K562 (cell line): Measurements from ENCODE around the gene HLCS. TPM values are rescaled to one million over a fixed set of nuclear protein-coding genes. Genes with fewer than 3 reads are reported as not detected.

ENCODE experiments used
- CBX3 ChIP-seq, 2 experiments: IDR thresholded peaks; 1 replicate in 1 of 2; 2 replicates in 1 of 2; pipeline ENCODE4 v1.6.1; 2012; ENCODE audit warnings: inconsistent platforms in 2 of 2, low read length in 2 of 2, borderline replicate concordance in 1 of 2, control low read depth in 1 of 2
- MAFK ChIP-seq: IDR thresholded peaks from 2 replicates; pipeline ENCODE4 v1.6.1; 2011; ENCODE audit warnings: low read length, improper control_type of control experiment
- NR4A1 ChIP-seq, 2 experiments: fragments of 250-450 bp in 1 of 2; fragments of 450-650 bp in 1 of 2; sonication (Bioruptor Pico) in 1 of 2; IDR thresholded peaks; 2 replicates each; pipeline versions ENCODE4 v1.4.0 to v1.6.1; 2016 to 2020; ENCODE audit warnings: mild to moderate bottlenecking in 2 of 2, missing compliant biosample characterization in 1 of 2, missing genetic modification characterization in 1 of 2, moderate library complexity in 1 of 2
- PHF20 ChIP-seq: fragments of 450-650 bp; IDR thresholded peaks from 2 replicates; pipeline ENCODE4 v1.6.1; 2018; ENCODE audit not compliant: partially characterized antibody
- SRF ChIP-seq, 2 experiments: fragments of 250-450, 450-650 bp in 1 of 2; sonication (Bioruptor Pico) in 1 of 2; sonication (generic) in 1 of 2; formaldehyde crosslinking; IDR thresholded peaks; 2 replicates each; pipeline versions ENCODE4 v1.5.0 to v1.5.1; 2020 to 2022; ENCODE audit warnings: mild to moderate bottlenecking in 1 of 2, missing genetic modification reagents in 1 of 2
- ZEB2 ChIP-seq: fragments of 450-650 bp; IDR thresholded peaks from 2 replicates; pipeline ENCODE4 v1.6.1; 2016
- polyA plus RNA-seq, 8 experiments: library from polyadenylated mRNA; depleted of rRNA in 4 of 8; stranded (reverse) in 5 of 8; unstranded in 3 of 8; fragments of >200 nt; fragmentation: Nextera tagmentation in 2 of 8; fragmentation: Illumina TruSeq in 1 of 8; extraction: Ambion mirVana in 2 of 8; extraction: Trizol in 1 of 8; gene quantifications; 2 replicates each; pipeline versions ENCODE4 v1.2.1 to v1.2.3, GENCODE V29; 2011 to 2014; ENCODE audit warnings: inconsistent platforms in 1 of 8, missing spikeins in 1 of 8
- total RNA-seq, 7 experiments: library from RNA; depleted of rRNA in 6 of 7; stranded (reverse); fragments of >200 nt in 6 of 7; fragmentation: Illumina TruSeq in 2 of 7; extraction: Trizol in 2 of 7; gene quantifications; 2 replicates each; pipeline versions ENCODE4 v1.2.1 to v1.2.3, GENCODE V29; 2011 to 2021; ENCODE audit warnings: low replicate concordance in 1 of 7
- TF ChIP-seq, protein P1 (sequence below): fragments of 250-450 bp; sonication (Bioruptor Pico); IDR thresholded peaks from 2 replicates; pipeline ENCODE4 v1.5.0; 2021; ENCODE audit warnings: mild to moderate bottlenecking, borderline replicate concordance
- TF ChIP-seq, protein P2 (sequence below): fragments of 450-650 bp; IDR thresholded peaks from one replicate; pipeline ENCODE4 v1.6.1; 2018; ENCODE audit warnings: mild to moderate bottlenecking, moderate library complexity; ENCODE audit not compliant: partially characterized antibody
- TF ChIP-seq, protein P3 (sequence below), 2 experiments: fragments of 150-350 bp in 1 of 2; IDR thresholded peaks; 2 replicates each; pipeline ENCODE4 v1.6.1; 2012 to 2016; ENCODE audit warnings: low read depth in 2 of 2, low read length in 2 of 2, mild to moderate bottlenecking in 1 of 2, moderate library complexity in 1 of 2
- TF ChIP-seq, protein P4 (sequence below): fragments of 450-650 bp; IDR thresholded peaks from 2 replicates; pipeline ENCODE4 v1.6.1; 2016; ENCODE audit warnings: mild to moderate bottlenecking
- TF ChIP-seq, protein P5 (sequence below): fragments of 450-650 bp; conservative IDR thresholded peaks from 2 replicates; pipeline ENCODE4 v1.6.1; 2016; ENCODE audit warnings: missing genetic modification characterization, low read depth, mild to moderate bottlenecking, control low read depth, missing compliant biosample characterization
- TF ChIP-seq, protein P6 (sequence below): IDR thresholded peaks from 2 replicates; pipeline ENCODE4 v1.6.1; 2011; ENCODE audit not compliant: insufficient read length; ENCODE audit errors: extremely low read depth

HLCS gene
- total and polyA plus RNA-seq, 9 of the 15 experiments (the other 6 are each of a cell fraction or from before 2014, with no cell fraction given), result 3.0 to 21.5 (median 17.1) TPM

DNA sequence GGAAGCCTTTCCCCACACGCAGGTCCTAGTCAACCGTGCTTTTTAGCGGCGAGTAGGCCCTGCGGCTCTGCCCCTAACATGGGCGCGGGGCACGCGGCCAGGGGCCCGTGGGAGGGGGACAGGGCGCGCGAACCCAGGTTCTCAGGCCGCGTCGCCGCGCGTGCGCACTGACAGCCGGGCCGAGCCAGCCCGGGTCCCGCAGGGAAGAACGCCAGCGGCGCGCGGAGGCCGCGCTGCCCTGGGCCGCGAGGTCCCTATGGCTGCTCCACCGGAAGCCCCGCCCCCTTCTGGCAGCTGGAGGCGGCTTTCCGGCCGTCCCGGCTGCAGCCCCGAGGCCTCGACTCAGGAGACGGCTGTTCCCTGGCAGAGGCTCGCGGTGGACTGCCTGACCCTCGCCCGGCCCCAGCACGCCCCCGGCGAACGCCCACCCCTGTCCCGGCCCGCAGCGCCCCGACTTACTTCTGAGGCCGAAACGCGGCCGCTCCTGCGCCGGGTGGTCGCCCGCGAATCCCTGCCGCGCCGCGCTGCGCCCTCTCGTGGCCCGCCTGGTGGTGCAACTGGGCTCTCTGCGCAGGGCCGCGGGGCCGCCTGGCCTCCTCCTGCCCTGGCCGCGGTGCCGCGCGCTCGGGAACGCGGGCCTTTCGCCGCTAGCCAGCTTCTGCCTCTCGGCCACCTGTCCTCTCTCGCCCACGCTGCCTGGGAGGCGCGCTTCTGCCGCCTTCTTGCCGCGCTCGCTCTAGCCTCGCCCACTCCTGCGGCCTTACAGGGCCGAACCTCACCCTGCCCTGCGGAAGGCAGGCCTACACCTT lies 23.4 kb upstream of the HLCS start (continued):
- TF ChIP-seq, protein P1, sequence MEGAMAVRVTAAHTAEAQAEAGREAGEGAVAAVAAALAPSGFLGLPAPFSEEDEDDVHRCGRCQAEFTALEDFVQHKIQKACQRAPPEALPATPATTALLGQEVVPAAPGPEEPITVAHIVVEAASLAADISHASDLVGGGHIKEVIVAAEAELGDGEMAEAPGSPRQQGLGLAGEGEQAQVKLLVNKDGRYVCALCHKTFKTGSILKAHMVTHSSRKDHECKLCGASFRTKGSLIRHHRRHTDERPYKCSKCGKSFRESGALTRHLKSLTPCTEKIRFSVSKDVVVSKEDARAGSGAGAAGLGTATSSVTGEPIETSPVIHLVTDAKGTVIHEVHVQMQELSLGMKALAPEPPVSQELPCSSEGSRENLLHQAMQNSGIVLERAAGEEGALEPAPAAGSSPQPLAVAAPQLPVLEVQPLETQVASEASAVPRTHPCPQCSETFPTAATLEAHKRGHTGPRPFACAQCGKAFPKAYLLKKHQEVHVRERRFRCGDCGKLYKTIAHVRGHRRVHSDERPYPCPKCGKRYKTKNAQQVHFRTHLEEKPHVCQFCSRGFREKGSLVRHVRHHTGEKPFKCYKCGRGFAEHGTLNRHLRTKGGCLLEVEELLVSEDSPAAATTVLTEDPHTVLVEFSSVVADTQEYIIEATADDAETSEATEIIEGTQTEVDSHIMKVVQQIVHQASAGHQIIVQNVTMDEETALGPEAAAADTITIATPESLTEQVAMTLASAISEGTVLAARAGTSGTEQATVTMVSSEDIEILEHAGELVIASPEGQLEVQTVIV, result no peak
- TF ChIP-seq, protein P2, sequence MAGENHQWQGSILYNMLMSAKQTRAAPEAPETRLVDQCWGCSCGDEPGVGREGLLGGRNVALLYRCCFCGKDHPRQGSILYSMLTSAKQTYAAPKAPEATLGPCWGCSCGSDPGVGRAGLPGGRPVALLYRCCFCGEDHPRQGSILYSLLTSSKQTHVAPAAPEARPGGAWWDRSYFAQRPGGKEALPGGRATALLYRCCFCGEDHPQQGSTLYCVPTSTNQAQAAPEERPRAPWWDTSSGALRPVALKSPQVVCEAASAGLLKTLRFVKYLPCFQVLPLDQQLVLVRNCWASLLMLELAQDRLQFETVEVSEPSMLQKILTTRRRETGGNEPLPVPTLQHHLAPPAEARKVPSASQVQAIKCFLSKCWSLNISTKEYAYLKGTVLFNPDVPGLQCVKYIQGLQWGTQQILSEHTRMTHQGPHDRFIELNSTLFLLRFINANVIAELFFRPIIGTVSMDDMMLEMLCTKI, result no peak
- TF ChIP-seq, protein P3, sequence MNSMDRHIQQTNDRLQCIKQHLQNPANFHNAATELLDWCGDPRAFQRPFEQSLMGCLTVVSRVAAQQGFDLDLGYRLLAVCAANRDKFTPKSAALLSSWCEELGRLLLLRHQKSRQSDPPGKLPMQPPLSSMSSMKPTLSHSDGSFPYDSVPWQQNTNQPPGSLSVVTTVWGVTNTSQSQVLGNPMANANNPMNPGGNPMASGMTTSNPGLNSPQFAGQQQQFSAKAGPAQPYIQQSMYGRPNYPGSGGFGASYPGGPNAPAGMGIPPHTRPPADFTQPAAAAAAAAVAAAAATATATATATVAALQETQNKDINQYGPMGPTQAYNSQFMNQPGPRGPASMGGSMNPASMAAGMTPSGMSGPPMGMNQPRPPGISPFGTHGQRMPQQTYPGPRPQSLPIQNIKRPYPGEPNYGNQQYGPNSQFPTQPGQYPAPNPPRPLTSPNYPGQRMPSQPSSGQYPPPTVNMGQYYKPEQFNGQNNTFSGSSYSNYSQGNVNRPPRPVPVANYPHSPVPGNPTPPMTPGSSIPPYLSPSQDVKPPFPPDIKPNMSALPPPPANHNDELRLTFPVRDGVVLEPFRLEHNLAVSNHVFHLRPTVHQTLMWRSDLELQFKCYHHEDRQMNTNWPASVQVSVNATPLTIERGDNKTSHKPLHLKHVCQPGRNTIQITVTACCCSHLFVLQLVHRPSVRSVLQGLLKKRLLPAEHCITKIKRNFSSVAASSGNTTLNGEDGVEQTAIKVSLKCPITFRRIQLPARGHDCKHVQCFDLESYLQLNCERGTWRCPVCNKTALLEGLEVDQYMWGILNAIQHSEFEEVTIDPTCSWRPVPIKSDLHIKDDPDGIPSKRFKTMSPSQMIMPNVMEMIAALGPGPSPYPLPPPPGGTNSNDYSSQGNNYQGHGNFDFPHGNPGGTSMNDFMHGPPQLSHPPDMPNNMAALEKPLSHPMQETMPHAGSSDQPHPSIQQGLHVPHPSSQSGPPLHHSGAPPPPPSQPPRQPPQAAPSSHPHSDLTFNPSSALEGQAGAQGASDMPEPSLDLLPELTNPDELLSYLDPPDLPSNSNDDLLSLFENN (IDR thresholded peaks at IDR 0.05; ENCODE audit: low read depth in 2 of 2, low read length in 2 of 2), result no peak; a peak in 2 of 4 replicates
- TF ChIP-seq PHF20 (peak; percentile 86), NR4A1 (CRISPR knock-in tag; IDR thresholded peaks at IDR 0.05) (peak; percentile 56; the same call in 1 of the 2 replicates), NR4A1 (tag; IDR thresholded peaks at IDR 0.05) (peak; percentile 83), SRF (CRISPR knock-in tag; IDR thresholded peaks at IDR 0.05) (peak in 1 of 2 experiments; percentile 53; a peak in 1 of 4 replicates), MAFK (no peak), CBX3 (IDR thresholded peaks at IDR 0.05; ENCODE audit: borderline replicate concordance in 1 of 2, low read length in 2 of 2) (no peak; a peak in 2 of 3 replicates), ZEB2 (no peak)
- TF ChIP-seq, protein P4, sequence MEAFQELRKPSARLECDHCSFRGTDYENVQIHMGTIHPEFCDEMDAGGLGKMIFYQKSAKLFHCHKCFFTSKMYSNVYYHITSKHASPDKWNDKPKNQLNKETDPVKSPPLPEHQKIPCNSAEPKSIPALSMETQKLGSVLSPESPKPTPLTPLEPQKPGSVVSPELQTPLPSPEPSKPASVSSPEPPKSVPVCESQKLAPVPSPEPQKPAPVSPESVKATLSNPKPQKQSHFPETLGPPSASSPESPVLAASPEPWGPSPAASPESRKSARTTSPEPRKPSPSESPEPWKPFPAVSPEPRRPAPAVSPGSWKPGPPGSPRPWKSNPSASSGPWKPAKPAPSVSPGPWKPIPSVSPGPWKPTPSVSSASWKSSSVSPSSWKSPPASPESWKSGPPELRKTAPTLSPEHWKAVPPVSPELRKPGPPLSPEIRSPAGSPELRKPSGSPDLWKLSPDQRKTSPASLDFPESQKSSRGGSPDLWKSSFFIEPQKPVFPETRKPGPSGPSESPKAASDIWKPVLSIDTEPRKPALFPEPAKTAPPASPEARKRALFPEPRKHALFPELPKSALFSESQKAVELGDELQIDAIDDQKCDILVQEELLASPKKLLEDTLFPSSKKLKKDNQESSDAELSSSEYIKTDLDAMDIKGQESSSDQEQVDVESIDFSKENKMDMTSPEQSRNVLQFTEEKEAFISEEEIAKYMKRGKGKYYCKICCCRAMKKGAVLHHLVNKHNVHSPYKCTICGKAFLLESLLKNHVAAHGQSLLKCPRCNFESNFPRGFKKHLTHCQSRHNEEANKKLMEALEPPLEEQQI, result no peak
- TF ChIP-seq, protein P5, sequence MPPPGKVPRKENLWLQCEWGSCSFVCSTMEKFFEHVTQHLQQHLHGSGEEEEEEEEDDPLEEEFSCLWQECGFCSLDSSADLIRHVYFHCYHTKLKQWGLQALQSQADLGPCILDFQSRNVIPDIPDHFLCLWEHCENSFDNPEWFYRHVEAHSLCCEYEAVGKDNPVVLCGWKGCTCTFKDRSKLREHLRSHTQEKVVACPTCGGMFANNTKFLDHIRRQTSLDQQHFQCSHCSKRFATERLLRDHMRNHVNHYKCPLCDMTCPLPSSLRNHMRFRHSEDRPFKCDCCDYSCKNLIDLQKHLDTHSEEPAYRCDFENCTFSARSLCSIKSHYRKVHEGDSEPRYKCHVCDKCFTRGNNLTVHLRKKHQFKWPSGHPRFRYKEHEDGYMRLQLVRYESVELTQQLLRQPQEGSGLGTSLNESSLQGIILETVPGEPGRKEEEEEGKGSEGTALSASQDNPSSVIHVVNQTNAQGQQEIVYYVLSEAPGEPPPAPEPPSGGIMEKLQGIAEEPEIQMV (tag), result no peak
- TF ChIP-seq, protein P6, sequence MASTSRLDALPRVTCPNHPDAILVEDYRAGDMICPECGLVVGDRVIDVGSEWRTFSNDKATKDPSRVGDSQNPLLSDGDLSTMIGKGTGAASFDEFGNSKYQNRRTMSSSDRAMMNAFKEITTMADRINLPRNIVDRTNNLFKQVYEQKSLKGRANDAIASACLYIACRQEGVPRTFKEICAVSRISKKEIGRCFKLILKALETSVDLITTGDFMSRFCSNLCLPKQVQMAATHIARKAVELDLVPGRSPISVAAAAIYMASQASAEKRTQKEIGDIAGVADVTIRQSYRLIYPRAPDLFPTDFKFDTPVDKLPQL, result no peak
